Gastrocnemius medialis (tissue), 4 donors: Measurements from ENCODE around the gene AGAP1.

Source experiments
- POLR2A ChIP-seq, 2 donors: fragments of 450-650 bp; IDR thresholded peaks; one replicate each; pipeline ENCODE4 v1.6.1; 2017; ENCODE audit warnings: antibody characterized with exemption in 2 of 2, mild to moderate bottlenecking in 2 of 2, moderate library complexity in 2 of 2
- TF ChIP-seq, protein P1 (sequence below), 5 experiments: fragments of 450-650 bp in 3 of 5; fragments of 200-600 bp in 2 of 5; sonication (generic) in 2 of 5; IDR thresholded peaks in 4 of 5; conservative IDR thresholded peaks in 1 of 5; 1 replicate in 4 of 5; 2 replicates in 1 of 5; pipeline ENCODE4 v1.5.1; 2016 to 2019; ENCODE audit warnings: antibody characterized with exemption in 5 of 5, mild to moderate bottlenecking in 3 of 5, moderate library complexity in 3 of 5

DNA sequence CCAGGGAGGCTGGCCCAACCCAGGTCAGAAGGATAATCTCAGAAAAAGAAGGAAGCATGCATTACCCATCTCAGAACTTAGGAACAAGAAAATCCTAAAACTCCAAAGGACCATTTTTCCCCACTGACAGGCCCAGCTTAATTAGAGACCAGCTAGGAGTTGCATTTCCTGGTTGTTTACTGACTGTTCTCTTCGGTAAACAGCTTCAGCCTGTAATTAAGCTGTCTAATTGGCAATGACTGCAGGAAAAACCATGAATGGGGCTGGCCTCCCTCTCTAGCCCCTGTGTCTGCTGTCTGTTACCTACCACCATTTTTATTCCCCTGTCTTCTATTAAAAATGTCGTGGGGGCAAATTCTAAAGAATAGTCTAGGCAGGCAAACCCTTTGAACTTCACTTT lies 146.5 kb downstream of the AGAP1 start:
- TF ChIP-seq, protein P1, sequence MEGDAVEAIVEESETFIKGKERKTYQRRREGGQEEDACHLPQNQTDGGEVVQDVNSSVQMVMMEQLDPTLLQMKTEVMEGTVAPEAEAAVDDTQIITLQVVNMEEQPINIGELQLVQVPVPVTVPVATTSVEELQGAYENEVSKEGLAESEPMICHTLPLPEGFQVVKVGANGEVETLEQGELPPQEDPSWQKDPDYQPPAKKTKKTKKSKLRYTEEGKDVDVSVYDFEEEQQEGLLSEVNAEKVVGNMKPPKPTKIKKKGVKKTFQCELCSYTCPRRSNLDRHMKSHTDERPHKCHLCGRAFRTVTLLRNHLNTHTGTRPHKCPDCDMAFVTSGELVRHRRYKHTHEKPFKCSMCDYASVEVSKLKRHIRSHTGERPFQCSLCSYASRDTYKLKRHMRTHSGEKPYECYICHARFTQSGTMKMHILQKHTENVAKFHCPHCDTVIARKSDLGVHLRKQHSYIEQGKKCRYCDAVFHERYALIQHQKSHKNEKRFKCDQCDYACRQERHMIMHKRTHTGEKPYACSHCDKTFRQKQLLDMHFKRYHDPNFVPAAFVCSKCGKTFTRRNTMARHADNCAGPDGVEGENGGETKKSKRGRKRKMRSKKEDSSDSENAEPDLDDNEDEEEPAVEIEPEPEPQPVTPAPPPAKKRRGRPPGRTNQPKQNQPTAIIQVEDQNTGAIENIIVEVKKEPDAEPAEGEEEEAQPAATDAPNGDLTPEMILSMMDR (IDR thresholded peaks at IDR 0.05 in 4 of 5, conservative IDR thresholded peaks at IDR 0.05 in 1 of 5) = no peak
- TF ChIP-seq POLR2A (IDR thresholded peaks at IDR 0.05) = no peak
